SKM-1 treated with dmso at 0.1 percent for 144 hours (cell line): ENCODE results near the gene ZC3H12A.
A peak's percentile ranks its signal among the peaks of the same experiment; 100 is the strongest.
"Not testable (repeated sequence)": the region's sequence is repeated elsewhere in the genome, so short reads cannot be mapped to it uniquely, and the experiment has no call there.

Experiments
- DNase-seq: peaks from one replicate; lab custom pipeline; 2025; ENCODE audit not compliant: unreplicated experiment; lab: John Stamatoyannopoulos, UW

Gene ZC3H12A

DNA sequence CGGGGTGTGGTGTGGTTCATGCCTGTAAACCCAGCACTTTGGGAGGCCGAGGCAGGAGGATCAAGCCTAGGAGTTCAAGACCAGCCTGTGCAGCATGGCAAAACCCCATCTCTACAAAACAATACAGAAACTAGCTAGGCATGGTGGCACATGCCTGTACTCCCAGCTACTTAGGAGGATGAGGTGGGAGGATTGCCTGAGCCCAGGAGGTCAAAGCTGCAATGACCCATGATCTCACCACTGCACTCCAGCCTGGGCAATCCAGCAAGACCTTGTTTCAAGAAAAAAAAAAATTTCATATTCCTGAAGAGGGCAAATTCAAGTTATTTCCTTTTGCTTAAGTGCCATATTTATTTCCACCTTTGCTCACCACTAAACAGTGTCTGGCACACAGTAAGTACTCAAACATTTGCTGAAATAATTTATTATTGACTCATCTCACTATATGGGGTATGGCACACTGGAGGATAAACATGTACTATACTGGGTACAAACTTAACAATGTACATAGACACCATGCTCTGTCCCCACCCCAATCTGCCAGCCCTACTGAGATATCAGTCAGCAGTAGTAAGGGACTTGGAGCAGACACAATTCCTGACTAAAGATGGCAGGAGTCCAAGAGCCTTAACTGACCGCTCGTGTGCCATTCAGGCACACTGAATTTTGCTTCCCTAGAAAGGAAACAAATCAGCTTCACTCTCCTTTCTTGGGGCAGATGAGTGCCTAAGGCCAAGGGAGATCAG is 24.7 kb downstream of the ZC3H12A start:
- no peak for DNase-seq

DNA sequence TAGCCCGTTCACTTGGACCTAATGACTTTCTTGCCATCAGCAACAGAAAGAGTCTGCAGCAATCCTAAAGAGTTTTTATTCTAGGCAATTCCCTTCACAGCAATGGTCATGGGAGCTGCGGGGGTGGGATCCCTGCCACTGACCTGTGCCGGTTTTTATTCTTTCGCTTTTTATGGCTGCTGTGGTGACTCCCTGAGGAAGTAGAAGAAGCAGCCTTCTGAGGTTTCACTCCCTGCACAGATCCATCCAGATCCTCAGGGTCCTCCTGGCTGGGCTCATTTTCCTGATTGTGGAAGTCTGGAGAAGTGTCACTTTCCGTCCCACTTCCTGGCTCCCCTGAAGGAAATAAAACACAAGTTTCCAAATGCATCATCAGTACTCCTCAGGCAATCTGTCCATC is 27.3 kb downstream of the ZC3H12A start:
- no peak for DNase-seq

DNA sequence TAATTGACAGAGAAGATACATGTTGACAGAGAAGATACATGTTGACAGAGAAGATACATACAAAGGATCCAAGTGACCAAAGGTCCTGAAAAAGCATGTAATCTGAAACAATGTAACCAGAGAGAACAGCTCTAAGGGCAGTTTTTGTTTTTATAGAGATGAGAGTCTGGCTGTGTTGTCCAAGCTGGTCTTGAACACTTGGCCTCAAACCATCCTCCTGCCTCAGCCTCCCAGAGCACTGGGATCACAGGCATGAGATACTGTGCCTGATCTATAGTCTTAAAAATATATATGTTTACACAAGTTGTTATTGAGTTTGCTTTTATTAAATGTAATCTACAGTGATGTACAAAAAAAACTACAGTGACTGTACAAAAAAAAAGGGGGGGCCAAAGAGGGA is 27.7 kb downstream of the ZC3H12A start:
- DNase-seq, result no peak

DNA sequence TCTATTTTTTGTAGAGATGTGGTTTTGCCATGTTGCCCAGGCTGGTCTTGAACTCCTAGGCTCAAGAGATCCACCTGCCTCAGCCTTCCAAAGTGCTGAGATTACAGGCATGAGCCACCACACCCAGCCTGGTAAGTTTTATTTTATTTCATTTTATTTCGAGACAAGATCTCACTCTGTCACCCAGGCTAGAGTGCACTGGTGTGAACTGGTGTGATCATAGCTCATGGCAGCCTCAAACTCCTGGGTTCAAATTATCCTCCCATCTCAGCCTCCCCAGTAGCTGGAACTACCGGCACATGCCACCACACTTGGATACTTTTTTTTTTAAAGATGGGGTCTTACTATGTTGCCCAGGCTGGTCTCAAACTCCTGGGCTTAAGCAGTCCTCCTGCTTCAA is 28.4 kb downstream of the ZC3H12A start:
- DNase-seq, result not testable (repeated sequence)

DNA sequence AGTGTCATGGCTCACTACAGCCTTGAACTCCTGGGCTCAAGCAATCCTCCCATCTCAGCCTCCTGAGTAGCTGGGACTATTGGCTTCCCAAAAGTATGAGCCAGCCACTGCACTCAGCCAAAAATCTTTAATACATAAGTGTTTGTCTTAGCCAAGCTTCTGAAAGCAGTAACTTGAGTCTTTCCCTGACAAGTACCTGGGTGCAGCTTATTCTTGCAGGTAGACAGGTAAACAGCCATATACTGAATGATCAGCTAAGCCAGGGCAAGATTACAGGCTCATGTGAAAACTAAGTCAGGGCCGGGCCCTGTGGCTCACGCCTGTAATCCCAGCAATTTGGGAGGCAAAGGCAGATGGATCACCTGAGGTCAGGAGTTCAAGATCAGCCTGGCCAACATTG is 32.4 kb downstream of the ZC3H12A start:
- no peak for DNase-seq

DNA sequence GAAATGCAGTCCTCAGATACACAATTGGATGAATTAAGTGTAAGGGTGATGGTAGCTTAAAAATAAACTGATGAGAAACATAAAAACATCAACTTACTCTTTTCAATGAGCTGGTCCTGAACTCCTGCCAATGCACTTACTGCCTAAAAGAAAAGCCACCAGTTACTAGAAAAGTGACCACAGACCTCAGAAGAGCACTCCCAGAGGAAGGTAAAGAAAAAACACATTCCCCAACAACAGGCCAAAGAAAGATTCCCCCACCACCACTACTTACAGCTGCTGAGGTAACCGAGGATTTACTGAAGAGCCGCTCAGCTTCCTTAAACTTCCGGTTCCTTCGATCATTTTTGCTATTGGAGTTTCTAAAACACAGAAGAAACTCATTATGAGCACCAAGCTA is 34.8 kb downstream of the ZC3H12A start:
- DNase-seq, result no peak

DNA sequence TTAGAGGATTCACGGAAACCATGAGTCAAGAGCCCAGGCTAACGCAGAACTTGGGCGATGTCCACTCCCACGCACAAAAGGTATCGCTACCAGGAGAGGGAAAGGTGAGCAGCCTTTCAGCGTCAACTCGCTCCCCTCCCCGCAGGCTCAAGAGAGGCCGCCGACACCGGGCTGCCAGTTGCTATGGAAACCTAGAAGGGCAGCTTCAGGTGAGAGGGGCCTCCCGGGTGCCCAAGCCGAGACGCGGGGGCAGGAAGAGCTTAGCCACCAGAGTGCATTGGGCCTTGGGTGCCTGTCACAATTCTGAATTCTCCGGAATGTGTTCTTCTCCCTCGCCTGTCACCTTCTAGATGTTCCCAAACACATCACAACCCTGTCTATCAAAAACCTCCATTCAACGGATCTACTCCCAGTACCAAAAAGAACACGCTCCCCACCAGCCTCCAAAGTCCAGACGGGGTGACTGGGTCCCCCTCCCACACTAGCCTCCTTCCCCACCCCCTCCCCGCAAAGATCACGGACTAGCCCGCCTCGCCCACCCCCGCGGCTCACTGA is 39.5 kb downstream of the ZC3H12A start:
- no peak for DNase-seq

DNA sequence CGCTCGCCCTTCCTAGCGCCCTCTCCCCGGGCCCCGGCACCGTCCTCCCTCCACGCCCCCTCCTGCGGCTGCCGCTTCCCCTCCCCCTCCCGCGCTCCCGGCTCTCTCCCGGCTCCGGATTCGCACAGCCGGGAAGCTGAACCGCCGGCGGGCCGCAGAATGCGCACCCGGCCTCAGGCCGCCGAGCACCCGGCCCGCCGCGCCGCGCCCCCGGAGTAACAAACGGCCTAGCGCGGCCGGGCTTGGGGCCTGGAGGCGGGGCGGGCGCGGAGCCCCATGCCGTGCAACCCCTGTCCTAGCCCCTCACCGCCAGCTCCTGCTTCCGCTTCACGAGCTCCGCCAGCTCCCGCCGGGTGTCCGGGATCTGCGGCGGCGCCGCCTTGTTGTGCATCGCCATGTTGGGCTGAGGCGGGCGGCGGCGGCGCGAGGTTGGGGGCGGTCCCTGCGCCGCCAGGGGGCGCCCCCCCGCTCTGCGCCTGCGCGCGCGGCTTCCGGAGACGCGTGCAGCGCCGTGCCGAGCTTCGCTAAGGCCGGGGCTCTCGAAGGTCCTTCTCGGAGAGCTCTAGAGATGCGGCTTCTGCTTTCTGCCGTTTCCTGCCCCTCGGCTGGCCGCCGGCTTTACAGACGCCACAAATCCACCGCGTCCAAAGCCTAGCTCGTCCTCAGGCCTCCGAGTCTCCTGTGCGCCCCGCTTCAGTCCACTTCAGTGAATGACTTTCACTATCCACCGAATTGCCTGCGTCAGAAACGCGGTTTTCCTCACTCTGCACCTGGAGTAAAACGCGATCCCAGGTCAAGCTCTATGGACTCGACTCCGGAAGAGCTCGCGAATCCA is 40.2 kb downstream of the ZC3H12A start, which contains the start of gene MEAF6:
Gene MEAF6 (minus strand): TSS at position 417 of the 835 bp plus-strand sequence. CDS start 20 bp downstream, at position 397.
- peak; percentile 77 for DNase-seq

DNA sequence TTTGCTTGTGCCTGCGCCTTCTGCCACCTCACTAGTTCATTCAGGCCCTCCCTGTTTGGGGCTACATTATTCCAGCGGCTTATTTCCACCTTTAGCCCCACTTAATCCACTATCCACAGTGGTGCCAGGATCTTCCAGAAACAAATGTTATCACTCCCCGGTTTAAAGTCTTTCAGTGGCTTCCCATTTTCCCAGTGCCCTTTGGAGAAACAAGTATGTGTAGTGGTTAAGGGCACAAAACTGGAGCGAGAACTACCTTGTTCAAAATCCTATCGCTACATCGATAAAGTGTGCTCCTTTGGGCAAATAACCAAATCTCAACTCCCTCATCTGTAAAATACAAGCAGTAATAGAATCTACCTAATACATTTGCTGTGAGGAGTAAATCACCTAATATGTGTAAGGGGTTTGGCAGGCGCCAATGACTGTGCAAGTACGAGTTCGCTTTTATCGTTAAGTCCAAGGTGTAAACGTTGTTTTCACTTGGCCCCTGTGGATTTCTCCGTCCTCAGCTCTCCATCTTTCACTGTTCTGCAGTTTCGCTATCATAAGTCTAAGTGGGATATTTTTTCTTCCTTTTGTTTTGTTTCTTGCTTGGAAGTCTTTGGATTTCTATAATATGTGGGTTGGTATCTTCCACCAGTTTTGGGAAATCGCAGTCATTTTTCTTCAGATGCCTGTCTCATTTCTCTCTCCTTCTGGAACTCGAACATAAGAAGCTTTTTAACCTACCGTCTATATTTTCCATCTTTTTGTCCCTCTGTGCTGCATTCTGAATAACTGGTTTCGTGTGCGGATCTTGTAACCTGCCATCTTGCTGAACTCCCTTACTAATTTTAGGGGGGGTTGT is 41.0 kb downstream of the ZC3H12A start:
- DNase-seq, result no peak

DNA sequence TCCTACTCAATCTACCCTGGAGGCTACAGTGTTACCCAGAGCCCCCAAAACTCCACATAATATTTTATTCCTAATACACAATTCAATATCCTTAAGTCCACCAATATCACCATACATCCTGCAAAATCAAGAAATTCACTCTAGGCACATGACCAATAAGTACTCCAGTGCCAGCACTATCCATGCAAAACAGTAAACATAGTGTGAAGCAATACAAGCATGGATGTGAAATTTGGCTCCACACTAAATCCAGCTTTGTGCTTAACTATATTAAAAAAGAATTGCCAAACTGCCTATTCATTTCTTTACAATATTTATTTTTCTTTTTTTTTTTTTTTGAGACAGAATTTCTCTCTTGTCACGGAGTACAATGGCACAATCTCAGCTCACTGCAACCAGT is 43.2 kb downstream of the ZC3H12A start:
- DNase-seq, result no peak

DNA sequence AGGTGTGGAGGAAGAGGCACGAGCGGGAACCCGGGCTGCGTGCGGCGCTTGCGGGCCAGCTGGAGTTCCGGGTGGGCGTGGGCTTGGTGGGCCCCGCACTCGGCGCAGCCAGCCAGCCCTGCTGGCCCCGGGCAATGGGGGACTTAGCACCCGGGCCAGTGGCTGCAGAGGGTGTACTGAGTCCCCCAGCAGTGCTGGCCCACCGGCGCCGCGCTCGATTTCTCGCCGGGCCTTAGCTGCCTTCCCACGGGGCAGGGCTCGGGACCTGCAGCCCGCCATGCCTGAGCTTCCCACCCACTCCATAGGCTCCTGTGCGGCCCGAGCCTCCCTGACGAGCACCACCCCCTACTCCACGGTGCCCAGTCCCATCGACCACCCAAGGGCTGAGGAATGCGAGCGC is 43.9 kb downstream of the ZC3H12A start:
- DNase-seq, result not testable (repeated sequence)

DNA sequence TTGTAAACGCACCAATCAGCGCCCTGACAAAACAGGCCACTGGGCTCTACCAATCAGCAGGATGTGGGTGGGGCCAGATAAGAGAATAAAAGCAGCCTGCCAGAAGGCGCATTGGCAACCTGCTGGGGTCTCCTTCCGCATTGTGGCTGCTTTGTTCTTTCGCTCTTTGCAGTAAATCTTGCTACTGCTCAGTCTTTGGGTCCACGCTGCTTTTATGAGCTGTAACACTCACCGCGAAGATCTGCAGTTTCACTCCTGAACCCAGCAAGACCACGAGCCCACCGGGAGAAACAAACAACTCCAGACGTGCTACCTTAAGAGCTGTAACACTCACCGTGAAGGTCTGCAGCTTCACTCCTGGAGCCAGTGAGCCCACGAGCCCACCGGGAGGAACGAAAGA is 44.5 kb downstream of the ZC3H12A start:
- DNase-seq, result not testable (repeated sequence)

DNA sequence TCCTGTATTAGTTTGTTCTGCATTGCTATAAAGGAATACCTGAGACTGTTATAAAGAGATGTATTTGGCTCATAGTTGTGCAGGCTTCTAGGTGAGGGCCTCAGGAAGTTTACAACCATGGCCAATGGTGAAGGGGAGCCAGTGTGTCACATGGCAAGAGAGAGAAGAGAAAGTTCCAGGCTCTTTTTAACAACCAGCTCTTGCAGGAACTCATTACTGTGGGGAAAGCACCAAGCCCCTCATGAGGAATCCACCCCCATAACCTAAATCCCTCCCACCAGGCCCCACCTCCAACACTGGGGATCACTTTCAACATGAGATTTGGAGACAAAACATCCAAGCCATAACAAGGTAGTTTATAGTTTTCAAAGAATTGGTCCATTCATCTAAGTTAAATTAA is 45.2 kb downstream of the ZC3H12A start:
- DNase-seq, result no peak

DNA sequence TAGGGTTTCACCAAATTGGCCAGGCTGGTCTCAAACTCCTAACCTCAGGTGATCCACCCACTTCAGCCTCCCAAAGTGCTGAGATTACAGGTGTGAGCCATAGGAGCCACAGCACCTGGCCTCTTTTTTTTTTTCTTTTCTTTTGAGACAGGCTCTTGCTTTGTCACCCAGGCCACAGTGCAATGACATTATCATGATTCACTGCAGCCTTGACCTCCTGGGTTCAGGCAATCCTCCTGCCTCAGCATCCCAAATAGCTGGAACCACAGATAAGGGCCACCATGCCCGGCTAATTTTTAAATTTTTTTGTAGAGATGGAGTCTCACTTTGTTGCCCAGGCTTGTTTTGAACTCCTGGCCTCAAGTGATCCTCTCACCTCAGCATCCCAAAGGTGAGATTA is 55.5 kb downstream of the ZC3H12A start:
- not testable (repeated sequence) for DNase-seq

DNA sequence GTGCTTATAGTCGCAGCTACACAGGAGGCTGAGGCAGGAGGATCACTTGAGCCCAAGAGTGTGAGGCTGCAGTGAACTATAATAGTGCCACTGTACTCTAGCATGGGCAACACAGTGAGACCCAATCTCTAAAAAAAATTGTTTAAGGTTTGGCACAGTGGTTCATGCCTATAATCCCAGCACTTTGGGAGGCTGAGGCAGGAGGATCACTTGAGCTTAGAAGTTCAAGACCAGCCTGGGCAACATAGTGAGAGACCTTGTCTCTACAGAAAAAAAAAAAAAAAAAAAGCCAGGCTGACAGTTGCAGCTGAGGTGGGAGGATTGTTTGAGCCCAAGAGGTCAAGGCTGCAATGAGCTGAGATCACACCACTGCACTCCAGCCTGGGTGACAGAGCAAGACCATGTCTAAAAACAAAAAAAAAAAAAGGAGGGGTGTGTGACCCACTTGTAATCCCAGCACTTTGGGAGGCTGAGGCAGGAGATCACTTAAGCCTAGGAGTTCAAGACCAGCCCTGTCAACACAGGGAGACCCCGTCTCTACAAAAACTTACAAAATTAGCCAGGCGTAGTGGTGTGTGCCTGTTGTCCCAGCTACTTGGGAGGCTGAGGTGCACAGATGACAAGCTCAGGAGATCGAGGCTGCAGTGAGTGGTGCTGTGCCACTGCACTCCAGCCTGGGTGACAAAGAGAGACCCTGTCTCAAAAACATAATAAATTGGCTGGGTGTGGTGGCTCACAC is 58.2 kb downstream of the ZC3H12A start:
- DNase-seq, result not testable (repeated sequence)

DNA sequence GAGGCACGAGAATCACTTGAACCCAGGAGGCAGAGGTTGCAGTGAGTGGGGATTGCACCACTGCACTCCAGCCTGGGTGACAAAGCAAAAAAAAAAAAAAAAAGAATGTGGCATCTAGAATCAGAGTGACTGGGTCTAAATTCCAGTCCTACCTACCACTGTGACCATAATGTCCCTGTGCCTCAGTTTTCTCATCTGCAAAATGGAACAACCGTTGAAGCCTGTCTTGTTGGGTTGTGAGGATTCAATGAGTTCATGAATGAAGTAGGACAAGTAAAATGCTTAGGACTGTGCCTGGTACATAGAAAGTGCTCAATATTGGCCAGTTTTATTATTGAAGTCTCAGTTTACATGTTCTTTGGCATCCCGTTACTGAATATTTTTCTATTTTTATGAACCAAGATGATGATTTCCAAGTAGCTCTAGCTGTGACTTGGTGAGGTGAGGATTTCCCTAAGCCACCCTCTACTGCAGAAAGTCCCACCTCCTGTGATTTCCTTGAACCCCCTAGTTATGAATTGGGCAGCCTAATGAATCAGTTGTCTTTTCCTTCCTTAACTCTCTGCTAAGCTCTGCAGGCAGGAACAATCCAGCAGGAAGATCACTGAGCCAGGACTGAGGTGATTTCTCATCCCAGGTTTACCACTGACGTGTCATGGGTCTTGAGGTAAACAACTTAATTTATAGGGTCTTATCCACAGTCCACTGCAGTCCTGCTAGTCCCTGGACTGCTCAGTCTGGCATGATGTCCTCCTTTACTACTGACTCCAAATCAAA is 59.1 kb downstream of the ZC3H12A start:
- no peak for DNase-seq
